Measurements from ENCODE around the gene CHST5. TPM values are rescaled to one million over a fixed set of nuclear protein-coding genes. Genes with fewer than 3 reads are reported as not detected.

The CHST5 gene
- total and polyA plus RNA-seq, 9 of the 15 experiments (the other 6 are each of a cell fraction or from before 2014, with no cell fraction given) = 0.06 to 0.21 (median 0.14) TPM; not detected in 5

DNA sequence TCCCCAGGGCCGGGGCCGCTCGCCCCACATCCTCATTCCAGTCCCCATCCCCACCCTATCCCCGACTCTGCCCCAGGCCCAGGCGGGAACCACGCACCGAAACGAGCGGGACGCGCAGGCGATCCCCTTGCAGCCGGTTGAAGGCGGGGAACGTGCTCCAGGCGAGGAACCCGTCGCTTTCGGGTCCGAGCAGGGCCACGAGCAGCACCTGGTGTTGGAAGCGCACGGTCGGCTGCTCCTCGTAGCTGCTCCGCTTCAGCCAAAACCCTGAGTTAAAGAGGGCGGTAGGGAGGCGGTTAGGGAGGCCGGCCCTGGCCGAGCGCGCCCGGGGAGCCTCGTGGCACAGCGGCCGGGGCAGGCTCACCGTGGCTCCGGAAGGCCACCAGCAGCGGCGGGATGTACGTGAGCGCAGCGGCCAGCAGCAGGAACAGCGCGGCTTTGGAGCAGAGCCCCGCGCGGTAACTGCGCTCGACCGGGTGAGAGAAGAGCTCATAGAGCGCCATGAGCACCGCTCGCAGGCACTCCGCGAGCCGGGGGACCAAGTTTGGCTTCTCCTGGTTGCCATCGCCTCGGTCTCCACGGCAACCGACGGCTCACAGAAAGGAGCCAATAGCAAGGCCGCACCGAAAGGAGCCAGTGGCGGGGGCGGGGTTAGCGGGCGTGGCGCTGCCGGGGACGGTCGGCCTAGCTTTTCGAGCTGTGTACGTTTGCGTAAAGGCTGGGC, 20.0 kb upstream of the CHST5 start, which contains the start of gene TMEM231 (continued):
- TF ChIP-seq, protein P1, sequence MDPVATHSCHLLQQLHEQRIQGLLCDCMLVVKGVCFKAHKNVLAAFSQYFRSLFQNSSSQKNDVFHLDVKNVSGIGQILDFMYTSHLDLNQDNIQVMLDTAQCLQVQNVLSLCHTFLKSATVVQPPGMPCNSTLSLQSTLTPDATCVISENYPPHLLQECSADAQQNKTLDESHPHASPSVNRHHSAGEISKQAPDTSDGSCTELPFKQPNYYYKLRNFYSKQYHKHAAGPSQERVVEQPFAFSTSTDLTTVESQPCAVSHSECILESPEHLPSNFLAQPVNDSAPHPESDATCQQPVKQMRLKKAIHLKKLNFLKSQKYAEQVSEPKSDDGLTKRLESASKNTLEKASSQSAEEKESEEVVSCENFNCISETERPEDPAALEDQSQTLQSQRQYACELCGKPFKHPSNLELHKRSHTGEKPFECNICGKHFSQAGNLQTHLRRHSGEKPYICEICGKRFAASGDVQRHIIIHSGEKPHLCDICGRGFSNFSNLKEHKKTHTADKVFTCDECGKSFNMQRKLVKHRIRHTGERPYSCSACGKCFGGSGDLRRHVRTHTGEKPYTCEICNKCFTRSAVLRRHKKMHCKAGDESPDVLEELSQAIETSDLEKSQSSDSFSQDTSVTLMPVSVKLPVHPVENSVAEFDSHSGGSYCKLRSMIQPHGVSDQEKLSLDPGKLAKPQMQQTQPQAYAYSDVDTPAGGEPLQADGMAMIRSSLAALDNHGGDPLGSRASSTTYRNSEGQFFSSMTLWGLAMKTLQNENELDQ (CRISPR knock-in tag; IDR thresholded peaks at IDR 0.05; ENCODE audit: borderline replicate concordance) = no peak
- TF ChIP-seq, protein P2, sequence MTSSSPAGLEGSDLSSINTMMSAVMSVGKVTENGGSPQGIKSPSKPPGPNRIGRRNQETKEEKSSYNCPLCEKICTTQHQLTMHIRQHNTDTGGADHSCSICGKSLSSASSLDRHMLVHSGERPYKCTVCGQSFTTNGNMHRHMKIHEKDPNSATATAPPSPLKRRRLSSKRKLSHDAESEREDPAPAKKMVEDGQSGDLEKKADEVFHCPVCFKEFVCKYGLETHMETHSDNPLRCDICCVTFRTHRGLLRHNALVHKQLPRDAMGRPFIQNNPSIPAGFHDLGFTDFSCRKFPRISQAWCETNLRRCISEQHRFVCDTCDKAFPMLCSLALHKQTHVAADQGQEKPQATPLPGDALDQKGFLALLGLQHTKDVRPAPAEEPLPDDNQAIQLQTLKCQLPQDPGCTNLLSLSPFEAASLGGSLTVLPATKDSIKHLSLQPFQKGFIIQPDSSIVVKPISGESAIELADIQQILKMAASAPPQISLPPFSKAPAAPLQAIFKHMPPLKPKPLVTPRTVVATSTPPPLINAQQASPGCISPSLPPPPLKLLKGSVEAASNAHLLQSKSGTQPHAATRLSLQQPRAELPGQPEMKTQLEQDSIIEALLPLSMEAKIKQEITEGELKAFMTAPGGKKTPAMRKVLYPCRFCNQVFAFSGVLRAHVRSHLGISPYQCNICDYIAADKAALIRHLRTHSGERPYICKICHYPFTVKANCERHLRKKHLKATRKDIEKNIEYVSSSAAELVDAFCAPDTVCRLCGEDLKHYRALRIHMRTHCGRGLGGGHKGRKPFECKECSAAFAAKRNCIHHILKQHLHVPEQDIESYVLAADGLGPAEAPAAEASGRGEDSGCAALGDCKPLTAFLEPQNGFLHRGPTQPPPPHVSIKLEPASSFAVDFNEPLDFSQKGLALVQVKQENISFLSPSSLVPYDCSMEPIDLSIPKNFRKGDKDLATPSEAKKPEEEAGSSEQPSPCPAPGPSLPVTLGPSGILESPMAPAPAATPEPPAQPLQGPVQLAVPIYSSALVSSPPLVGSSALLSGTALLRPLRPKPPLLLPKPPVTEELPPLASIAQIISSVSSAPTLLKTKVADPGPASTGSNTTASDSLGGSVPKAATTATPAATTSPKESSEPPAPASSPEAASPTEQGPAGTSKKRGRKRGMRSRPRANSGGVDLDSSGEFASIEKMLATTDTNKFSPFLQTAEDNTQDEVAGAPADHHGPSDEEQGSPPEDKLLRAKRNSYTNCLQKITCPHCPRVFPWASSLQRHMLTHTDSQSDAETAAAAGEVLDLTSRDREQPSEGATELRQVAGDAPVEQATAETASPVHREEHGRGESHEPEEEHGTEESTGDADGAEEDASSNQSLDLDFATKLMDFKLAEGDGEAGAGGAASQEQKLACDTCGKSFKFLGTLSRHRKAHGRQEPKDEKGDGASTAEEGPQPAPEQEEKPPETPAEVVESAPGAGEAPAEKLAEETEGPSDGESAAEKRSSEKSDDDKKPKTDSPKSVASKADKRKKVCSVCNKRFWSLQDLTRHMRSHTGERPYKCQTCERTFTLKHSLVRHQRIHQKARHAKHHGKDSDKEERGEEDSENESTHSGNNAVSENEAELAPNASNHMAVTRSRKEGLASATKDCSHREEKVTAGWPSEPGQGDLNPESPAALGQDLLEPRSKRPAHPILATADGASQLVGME (CRISPR knock-in tag; IDR thresholded peaks at IDR 0.05) = peak; percentile 12; the same call in 1 of the 2 replicates
- no peak for TF ChIP-seq BCL6 (CRISPR knock-in tag; IDR thresholded peaks at IDR 0.05)
- TF ChIP-seq NFIC (IDR thresholded peaks at IDR 0.05) = no peak
- peak; percentile 17; the same call in 1 of the 2 replicates for TF ChIP-seq NFRKB (IDR thresholded peaks at IDR 0.05; ENCODE audit: low read depth)
- no peak for TF ChIP-seq SRSF9 (IDR thresholded peaks at IDR 0.05; ENCODE audit: borderline replicate concordance, low read depth, low read length)
- TF ChIP-seq, protein P3, sequence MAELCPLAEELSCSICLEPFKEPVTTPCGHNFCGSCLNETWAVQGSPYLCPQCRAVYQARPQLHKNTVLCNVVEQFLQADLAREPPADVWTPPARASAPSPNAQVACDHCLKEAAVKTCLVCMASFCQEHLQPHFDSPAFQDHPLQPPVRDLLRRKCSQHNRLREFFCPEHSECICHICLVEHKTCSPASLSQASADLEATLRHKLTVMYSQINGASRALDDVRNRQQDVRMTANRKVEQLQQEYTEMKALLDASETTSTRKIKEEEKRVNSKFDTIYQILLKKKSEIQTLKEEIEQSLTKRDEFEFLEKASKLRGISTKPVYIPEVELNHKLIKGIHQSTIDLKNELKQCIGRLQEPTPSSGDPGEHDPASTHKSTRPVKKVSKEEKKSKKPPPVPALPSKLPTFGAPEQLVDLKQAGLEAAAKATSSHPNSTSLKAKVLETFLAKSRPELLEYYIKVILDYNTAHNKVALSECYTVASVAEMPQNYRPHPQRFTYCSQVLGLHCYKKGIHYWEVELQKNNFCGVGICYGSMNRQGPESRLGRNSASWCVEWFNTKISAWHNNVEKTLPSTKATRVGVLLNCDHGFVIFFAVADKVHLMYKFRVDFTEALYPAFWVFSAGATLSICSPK (IDR thresholded peaks at IDR 0.05; ENCODE audit: borderline replicate concordance) = no peak
- 0 out of 2 replicates have a peak, but pooled peaks have one; percentile 41 for TF ChIP-seq BRD4 (IDR thresholded peaks at IDR 0.05)
- TF ChIP-seq KLF6 (CRISPR knock-in tag; IDR thresholded peaks at IDR 0.05; ENCODE audit: borderline replicate concordance) = no peak
- TF ChIP-seq ZNF274 (IDR thresholded peaks at IDR 0.05; ENCODE audit: borderline replicate concordance, low read depth, low read length) = no peak
- peak; percentile 64; the same call in 1 of the 2 replicates for TF ChIP-seq MBD2 (IDR thresholded peaks at IDR 0.05; ENCODE audit: borderline replicate concordance, low read depth)
- TF ChIP-seq FOXK2 (conservative IDR thresholded peaks at IDR 0.05 in 1 of 2, IDR thresholded peaks at IDR 0.05 in 1 of 2; ENCODE audit: low read depth in 2 of 2) = peak in 1 of 2 experiments; percentile 74; a peak in 2 of 4 replicates
- no peak for TF ChIP-seq STAG1 (CRISPR knock-in tag; IDR thresholded peaks at IDR 0.05; ENCODE audit: borderline replicate concordance)
- TF ChIP-seq POLR2AphosphoS5 (IDR thresholded peaks at IDR 0.05; ENCODE audit: control insufficient read depth, insufficient read depth, low read depth, low read length) = peak; percentile 9; the same call in 1 of the 2 replicates

Data from K562 (cell line).